NCI-H1694 (cell line): Measurements from ENCODE around the gene ADGRA3.

Source experiments
- DNase-seq: peaks from one replicate; lab custom pipeline; 2025; lab: John Stamatoyannopoulos, UW

Gene ADGRA3

DNA sequence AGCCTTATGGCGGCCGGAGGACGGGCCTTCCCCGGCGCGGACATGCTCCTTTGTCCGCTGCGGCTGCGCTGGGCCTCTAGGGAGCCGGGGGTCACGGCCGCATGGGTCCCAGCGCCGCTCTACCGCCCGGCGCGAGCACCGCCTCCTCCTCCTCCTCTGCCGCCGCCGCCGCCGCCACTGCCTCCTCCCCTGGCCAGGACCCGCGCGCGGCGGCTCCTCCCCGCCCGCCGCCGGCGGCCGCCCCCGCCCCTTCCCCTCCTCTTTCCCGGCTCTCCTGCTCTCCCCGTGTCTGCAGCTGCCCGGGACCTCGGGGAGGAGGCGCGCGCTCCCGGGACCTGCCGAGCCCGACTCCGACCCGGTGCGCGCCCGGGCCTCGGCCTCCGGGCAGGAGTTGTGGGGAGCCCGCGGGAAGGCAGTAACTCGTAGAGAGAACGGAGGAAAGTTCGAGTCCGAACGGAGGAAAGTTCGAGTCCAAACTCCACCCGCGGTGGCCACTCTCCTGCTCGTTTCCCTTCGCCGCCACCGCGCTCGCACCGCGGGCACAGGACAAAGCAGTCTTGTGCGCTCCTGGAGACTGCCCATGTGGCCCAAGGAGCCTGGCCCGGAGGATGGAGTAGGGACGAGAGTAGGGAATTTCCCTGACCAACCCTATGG lies at the start of gene ADGRA3:
Gene ADGRA3, minus strand, starts transcription at position 179 of the 654 bp plus-strand sequence. CDS start 282 bp downstream, outside the sequence.
- no peak for DNase-seq

DNA sequence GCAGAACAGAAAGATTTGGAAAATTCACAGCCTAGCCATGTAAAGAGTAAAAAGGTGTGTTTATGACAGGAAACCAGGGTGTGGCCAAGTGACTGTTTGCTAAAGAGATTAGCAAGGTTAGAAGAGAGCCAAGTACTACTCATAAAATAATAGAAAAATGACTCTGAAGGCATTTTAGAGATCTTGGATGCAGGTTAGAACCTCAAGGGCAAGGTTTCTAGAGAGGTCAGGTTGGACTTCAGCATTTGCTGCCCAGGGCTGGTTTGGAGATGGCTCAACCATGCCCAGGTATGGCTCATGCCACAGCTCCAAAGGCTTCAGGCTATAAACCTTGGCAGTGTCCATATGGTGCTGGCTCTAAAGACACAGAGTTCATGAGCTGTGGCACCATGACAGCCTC lies 40.6 kb upstream of the ADGRA3 start:
- no peak for DNase-seq

DNA sequence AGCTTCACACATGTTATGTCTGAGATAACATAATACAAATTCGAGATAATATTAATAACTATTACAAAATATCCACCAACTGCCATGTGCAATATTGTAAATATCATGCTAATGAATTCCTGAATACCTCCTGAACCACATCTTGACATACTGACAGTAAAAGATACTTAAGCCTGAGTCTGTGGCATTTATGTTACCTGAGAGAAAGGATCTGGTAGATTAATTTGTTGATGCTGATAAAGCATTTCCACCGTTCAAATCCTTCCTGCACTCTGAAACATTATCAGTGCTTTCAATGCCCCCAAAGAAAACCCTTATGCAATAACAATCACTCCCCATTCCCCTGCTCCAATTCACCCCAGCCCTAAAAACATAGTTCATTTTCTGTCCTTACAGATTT lies 38.8 kb upstream of the ADGRA3 start:
- no peak for DNase-seq

DNA sequence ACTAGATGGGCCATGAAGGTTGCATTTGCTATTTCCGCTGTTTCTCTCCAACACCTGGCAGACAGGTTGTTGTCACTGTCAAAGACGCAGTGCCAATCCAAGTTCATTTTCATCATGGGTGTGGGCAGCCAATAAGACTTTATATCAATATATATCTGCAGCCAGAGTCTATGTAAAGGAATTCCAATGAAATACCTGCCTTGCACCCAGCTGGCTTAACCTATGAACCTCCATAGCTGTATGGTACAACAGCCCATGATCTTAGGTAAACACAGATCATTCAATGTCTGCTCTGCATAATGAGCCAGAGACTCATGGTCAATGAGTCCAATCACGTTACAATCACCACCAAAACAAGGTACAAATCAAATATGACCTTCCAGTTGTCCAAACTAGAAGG lies 37.7 kb upstream of the ADGRA3 start:
- DNase-seq: no peak

- DNase-seq: no peak
These were observed 36.9 kb upstream of the ADGRA3 start for GRCh38 chr4:22552812-22553211.

DNA sequence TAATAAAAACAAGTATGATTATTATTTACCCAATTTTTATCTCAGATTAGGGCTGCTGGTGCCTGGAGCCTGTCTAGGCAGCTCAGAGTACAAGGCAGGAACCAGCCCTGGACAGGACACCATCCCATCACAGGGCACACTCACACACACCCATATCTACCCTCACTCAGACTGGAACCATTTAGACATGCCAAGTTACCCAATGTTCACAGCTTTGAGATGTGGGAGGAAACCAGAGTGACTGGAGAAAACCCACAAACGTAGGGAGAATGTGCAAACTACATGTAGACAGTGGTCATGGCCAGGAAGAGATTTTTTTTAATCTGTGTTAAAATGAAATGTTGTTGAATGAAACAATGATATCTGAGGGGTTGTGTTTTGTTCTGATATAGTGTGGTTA lies 35.7 kb upstream of the ADGRA3 start:
- no peak for DNase-seq

GRCh38 chr4:22546299-22546698 lies 30.4 kb upstream of the ADGRA3 start:
- no peak for DNase-seq

GRCh38 chr4:22539251-22539650 lies 23.4 kb upstream of the ADGRA3 start:
- DNase-seq: no peak

- no peak for DNase-seq
These were observed 22.0 kb upstream of the ADGRA3 start for GRCh38 chr4:22537864-22538263.

DNA sequence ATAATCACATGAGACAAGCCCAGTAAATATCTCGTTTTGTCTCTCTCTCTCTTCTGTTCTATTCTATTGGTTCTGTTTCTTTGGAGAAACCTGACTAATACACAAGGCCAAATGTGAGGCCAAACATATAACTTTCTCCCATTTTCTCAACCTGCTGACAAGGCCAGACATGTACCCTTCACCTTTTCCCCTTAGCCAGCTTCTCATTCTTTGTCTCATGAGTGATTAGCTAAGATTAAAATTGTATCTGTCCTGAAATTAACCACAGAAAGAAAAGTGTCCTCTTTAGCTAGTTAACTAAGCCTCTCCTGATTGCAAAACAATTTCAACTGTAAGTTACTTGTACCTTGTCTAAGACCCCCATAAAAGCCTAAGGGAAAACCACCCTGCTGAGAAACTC lies 18.5 kb upstream of the ADGRA3 start:
- no peak for DNase-seq

GRCh38 chr4:22532896-22533295 lies 17.0 kb upstream of the ADGRA3 start:
- no peak for DNase-seq

GRCh38 chr4:22532117-22532516 lies 16.3 kb upstream of the ADGRA3 start:
- DNase-seq: no peak

DNA sequence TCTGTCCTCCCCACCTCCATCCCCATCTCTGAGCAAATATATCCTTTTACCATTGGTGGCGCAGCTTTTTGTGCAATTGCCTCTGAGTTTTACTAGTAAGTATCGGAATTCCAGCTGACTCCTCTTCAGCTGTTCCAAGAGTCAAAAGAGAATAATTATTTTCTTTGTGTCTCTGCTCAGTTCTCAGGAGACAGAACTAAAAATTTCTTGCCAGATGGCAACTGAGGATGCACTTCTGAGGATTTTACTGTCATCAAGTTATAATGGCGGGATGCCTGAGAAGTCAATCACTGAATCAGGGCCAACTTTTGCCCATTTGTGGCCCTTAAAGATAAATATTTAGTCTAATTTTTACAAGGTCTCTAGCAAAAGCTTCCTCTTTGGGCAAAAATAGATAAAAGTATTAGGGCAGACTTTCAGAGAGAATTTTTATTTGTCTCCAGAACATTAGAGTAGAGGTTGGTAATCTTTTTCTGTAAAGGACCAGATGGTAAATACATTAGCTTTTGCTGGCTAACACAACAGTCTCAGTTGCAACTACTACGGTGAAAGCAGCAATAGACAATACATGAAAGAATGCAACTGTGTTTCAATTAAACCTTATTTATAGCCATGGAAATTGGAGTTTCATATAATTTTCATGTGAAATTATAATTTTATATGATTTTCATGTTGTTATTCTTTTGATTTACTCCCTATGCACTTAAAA lies 15.6 kb upstream of the ADGRA3 start:
- no peak for DNase-seq

- no peak for DNase-seq
These were observed 9.0 kb upstream of the ADGRA3 start for GRCh38 chr4:22524895-22525294.

DNA sequence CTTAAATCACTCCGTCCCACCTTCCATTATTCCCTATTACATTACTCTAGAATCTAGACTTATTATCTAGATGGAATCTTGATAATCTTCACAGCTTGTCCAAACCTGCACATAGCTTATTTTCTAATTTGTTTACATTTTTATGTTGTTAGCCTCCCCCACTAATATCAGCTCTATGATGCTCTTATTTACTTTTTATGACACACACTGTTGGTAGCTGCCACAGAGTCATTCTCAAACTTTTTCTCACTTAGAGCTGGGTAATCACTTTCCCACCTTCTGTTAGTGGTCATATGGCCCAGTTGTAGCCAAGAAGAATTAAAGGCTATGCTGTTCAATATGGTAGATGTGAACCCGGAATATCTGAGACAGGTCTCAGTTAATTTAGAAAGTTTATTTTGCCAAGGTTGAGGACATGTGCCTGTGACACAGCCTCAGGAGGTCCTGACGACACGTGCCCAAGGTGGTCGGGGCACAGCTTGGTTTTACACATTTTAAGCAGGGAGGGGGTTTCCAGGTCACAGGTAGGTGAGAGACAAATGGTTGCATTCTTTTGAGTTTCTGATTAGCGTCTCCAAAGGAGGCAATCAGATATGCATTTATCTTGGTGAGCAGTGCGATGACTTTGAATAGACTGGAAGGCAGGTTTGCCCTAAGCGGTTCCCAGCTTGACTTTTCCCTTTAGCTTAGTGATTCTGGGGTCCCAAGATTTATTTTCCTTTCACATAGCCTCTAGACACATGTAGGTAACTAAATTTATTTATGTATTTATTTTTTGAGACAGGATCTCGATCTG lies 7.0 kb upstream of the ADGRA3 start:
- DNase-seq: no peak

- DNase-seq: no peak
These were observed 6.3 kb upstream of the ADGRA3 start for GRCh38 chr4:22522206-22522605.

GRCh38 chr4:22521240-22521639 lies 5.4 kb upstream of the ADGRA3 start:
- no peak for DNase-seq

- DNase-seq: no peak
These were observed 550 bp downstream of the ADGRA3 start for GRCh38 chr4:22515145-22515887.

DNA sequence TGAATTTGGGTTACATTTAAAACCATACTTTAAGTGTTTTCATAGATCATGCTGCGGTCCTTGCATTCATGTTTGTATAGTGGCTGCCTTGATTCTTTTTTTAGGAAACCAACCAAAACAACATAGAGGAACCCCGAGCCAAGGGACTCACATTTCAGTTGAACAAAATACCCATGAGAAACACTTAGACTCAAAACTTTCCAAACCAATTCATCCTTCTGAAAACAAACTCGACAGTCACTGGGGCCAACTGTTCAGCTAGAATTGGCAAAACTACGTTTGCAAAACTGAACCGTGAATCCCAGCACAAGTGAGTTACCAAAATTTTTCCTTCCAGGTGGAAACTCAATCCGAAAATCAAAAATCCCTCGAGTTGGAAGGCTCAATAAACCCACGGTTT lies 1.4 kb downstream of the ADGRA3 start:
- no peak for DNase-seq

GRCh38 chr4:22514001-22514400 lies 1.9 kb downstream of the ADGRA3 start:
- DNase-seq: no peak

DNA sequence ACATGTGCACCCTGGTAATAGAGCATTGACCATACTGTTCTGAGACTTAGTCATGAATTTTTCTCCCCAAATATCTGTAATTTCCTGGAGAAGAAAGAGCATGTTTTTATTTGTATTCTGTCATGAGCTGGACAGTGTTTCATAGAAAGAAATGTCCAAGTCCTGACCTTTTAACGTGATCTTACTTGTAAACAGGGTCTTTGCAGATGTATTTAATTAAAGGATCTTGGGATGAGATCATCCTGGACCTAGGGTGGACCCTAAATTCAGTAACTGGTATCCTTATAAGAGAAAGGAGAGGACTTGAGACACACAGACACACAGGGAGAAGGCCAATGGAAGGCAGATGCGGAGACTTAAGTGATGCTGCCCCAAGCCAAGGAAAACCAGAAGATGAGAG lies 3.6 kb downstream of the ADGRA3 start:
- DNase-seq: no peak

DNA sequence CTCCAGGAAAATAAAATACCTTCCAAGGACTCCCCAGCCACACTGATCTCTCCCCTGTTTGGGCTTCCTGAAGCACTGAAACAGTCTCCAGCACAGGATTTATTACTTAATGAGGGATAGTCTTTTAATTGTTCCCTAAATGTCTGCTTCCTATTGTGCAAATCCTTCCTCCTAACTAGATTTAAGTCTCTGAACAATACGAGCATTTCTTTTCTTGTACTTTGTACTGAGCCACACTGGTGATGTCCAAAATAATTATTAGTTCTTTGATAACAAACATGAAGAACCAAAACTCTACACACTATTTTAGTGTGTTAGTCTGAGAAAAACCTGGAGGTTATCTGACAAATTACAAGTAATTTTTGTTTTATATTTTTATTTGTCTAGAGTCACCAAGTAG lies 5.1 kb downstream of the ADGRA3 start:
- DNase-seq: no peak
